Bronchial epithelial cell (primary cell): Measurements from ENCODE around the gene RPL21. TPM values are rescaled to one million over a fixed set of nuclear protein-coding genes. Genes with fewer than 3 reads are reported as not detected.

Experiments used
- DNase-seq: peaks from one replicate; pipeline ENCODE4 v3.0.0-alpha.2; 2010; ENCODE audit warnings: low read depth
- FAIRE-seq: peaks from 2 replicates; lab custom pipeline; 2011; peaks lifted over from hg19 to GRCh38; lab: Jason Lieb, UNC
- H3K27me3 ChIP-seq: 2 replicates; pipeline ENCODE4 v1.5.1; 2011; ENCODE audit warnings: low read length; ENCODE audit not compliant: control insufficient read depth, insufficient read depth
- H3K36me3 ChIP-seq: 2 replicates; pipeline ENCODE4 v1.5.1; 2011; ENCODE audit warnings: low read length; ENCODE audit not compliant: control insufficient read depth, insufficient read depth
- H3K4me3 ChIP-seq: 2 replicates; pipeline ENCODE4 v1.5.1; 2011; ENCODE audit warnings: mild to moderate bottlenecking, low read depth, low read length, control low read depth
- CTCF ChIP-seq: IDR thresholded peaks from 2 replicates; pipeline ENCODE4 v1.5.1; 2011; ENCODE audit warnings: mild to moderate bottlenecking, moderate library complexity, low read length, control low read depth, inconsistent platforms; ENCODE audit not compliant: insufficient read depth, severe bottlenecking
- total RNA-seq: library from RNA; depleted of rRNA; stranded (reverse); fragments of >200 nt; gene quantifications from 2 replicates; pipeline ENCODE4 v1.2.1, GENCODE V29; 2014

RPL21 gene
- 967 and 985 TPM in 2 replicates for total RNA-seq

- peak; percentile 82 for FAIRE-seq
- H3K27me3 ChIP-seq: no peaks in the 10 kb centered on the region
- DNase-seq: peak; percentile 91
- TF ChIP-seq CTCF: no peak
- H3K4me3 ChIP-seq: peak within 1 kb of the TSS; percentile 84
- H3K36me3 ChIP-seq: peaks cover 1% of the 10 kb centered on the region
Measured at GRCh38 chr13:27251166-27252091, at the start of gene RPL21. Gene RPL21, plus strand, starts transcription at chr13:27251558. Its CDS starts 2,219 bp downstream, at chr13:27253777.

GRCh38 chr13:27201661-27202060, 49.7 kb upstream of the RPL21 start:
- no peak overlapping the region for H3K4me3 ChIP-seq
- DNase-seq (peak; percentile 42), FAIRE-seq (no peak)
- no peaks in the 10 kb centered on the region for H3K36me3 ChIP-seq
- no peaks in the 10 kb centered on the region for H3K27me3 ChIP-seq
- TF ChIP-seq CTCF: no peak

GRCh38 chr13:27203186-27203585, 48.2 kb upstream of the RPL21 start:
- Histone ChIP-seq H3K4me3 (no peak overlapping the region), H3K27me3 (no peaks in the 10 kb centered on the region), H3K36me3 (no peaks in the 10 kb centered on the region)
- TF ChIP-seq CTCF: no peak
- no peak for FAIRE-seq
- DNase-seq: no peak

DNA sequence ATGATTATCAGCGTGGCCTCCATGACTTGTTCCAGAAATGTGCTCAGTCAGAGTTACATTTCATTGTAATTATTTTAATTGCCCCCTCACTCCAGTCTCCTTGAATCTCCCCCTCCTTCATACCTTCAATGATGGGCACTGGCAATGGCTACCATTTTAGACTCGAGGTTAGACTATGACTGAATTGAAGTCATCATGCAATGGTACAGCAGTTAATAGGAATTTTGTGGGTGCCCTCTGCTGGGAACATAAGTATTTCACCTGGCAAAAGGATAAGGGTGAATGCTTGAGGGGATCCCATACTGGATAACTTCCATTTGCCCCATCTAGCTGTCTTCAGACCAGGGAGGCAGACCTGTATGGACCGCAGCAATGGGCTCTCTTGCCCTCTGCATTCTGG, 47.5 kb upstream of the RPL21 start:
- Histone ChIP-seq H3K4me3 (no peak overlapping the region), H3K36me3 (no peaks in the 10 kb centered on the region), H3K27me3 (no peaks in the 10 kb centered on the region)
- DNase-seq (peak; percentile 26), FAIRE-seq (no peak)
- TF ChIP-seq CTCF: peak; percentile 35

DNA sequence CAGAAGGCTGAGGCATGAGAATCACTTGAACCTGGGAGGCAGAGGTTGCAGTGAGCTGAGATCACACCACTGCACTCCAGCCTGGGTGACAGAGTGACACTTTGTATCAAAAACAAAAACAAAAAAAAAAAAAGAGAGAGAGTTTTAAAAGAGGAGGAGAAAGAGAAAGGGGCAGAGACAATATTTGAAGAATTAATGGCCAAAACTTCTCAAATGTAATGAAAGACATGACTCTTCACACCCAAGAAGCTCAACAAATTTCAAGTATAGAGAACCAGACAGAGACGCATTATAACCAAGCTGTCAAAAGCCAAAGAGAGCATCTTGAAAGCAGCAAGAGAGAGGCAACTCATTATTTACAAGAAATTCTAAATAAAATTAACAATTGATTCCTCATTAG, 42.8 kb upstream of the RPL21 start:
- Histone ChIP-seq H3K4me3 (no peak overlapping the region), H3K36me3 (no peaks in the 10 kb centered on the region), H3K27me3 (no peaks in the 10 kb centered on the region)
- no peak for TF ChIP-seq CTCF
- FAIRE-seq: no peak
- no peak for DNase-seq

DNA sequence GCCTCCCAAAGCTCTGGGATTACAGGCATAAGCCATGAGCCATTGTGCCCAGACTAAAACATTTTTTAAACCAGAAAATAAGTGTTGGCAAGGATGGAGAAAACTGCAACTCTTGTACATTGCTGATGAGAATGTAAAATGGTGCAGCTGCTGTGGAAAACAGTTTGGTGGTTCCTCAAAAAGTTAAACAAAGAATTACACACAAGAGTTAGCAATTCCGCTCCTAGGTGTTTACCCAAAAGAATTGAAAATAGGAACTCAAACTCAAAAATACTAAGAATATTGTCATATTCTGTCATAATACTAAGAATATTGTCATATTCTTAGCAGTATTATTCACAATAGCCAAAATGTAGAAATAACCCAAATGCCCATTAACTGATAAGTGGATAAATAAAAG, 40.1 kb upstream of the RPL21 start:
- no peaks in the 10 kb centered on the region for H3K27me3 ChIP-seq
- H3K36me3 ChIP-seq: no peaks in the 10 kb centered on the region
- TF ChIP-seq CTCF: no peak
- H3K4me3 ChIP-seq: no peak overlapping the region
- DNase-seq (no peak), FAIRE-seq (no peak)
